Measurements from ENCODE around the gene WRAP73. TPM values are rescaled to one million over a fixed set of nuclear protein-coding genes. Genes with fewer than 3 reads are reported as not detected.

WRAP73 gene
- total RNA-seq, 2 donors from 2014 or later, result 39.9 TPM

DNA sequence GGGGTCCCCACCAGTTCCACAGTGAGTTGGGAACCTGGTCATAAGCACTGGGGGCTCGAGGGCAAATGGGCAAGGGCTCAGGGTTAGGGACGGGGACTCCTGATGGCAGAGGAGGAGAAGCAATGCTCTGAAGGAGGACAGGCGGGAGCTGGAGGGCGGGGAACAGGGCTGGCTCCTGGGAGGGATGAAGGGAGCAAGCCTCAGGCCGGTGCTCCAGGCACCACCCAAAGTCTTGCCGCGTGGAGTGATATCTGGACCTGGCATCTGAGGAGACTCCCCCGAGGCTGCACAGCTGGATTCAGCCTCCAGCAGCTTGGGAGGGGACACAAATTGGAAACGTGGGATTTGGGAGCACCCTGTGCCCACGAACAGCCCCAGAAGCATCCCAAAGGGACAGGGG lies 49.5 kb downstream of the WRAP73 start:
- ATAC-seq (replicated peaks in 1 of 2), result no peak
- H3K4me3 Mint-ChIP-seq, result no peak overlapping the region
- H3K27me3 Mint-ChIP-seq (ENCODE audit: low read depth), result no peaks in the 10 kb centered on the region

DNA sequence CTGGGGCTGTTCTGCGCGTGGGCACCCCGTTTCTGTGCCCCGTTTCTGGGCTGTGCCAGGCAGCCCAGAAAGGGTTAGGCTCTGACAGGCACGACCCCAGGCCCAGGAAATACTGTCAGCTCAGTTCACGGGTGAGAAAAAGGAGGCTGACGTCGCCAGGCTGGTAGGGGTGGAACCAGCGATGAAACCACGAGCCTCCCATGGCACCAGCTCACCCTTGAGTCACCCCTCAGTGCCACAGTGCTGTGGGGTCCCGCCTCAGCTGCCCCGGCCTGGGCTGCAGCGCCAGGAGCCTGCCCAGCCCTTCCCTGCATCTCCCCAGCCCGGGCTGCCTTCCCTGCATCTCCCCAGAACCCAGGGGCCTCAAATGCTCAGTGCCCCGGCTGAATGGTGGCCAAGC lies 50.1 kb downstream of the WRAP73 start:
- H3K4me1 Mint-ChIP-seq (ENCODE audit: low read depth), result peaks cover 21% of the 10 kb centered on the region
- ATAC-seq (replicated peaks in 1 of 2) (no peak), DNase-seq (no peak)
- no peak overlapping the region for H3K4me3 Mint-ChIP-seq
- H3K9me3 Mint-ChIP-seq, result no peaks in the 10 kb centered on the region
- no peaks in the 10 kb centered on the region for H3K27me3 Mint-ChIP-seq (ENCODE audit: low read depth)
- H3K36me3 Mint-ChIP-seq (ENCODE audit: insufficient read depth in 2 of 2), result no peaks in the 10 kb centered on the region
- H3K27ac Mint-ChIP-seq, result no peak overlapping the region

More for the DNA sequence above, 49.5 kb downstream of the WRAP73 start:
- Mint-ChIP-seq H3K4me1 (ENCODE audit: low read depth) (peaks cover 21% of the 10 kb centered on the region), H3K36me3 (ENCODE audit: insufficient read depth in 2 of 2) (no peaks in the 10 kb centered on the region), H3K27ac (no peak overlapping the region), H3K9me3 (no peaks in the 10 kb centered on the region)
- no peak for DNase-seq

GRCh38 chr1:3599286-3599811 lies 50.6 kb downstream of the WRAP73 start:
- no peak overlapping the region for H3K4me3 Mint-ChIP-seq
- DNase-seq (no peak), ATAC-seq (replicated peaks in 1 of 2) (no peak)
- H3K4me1 Mint-ChIP-seq (ENCODE audit: low read depth), result peaks cover 21% of the 10 kb centered on the region
- H3K27me3 Mint-ChIP-seq (ENCODE audit: low read depth), result no peaks in the 10 kb centered on the region
- no peaks in the 10 kb centered on the region for H3K9me3 Mint-ChIP-seq
- no peaks in the 10 kb centered on the region for H3K36me3 Mint-ChIP-seq (ENCODE audit: insufficient read depth in 2 of 2)
- H3K27ac Mint-ChIP-seq, result no peak overlapping the region

- Mint-ChIP-seq H3K27me3 (ENCODE audit: low read depth) (no peaks in the 10 kb centered on the region), H3K9me3 (no peaks in the 10 kb centered on the region), H3K4me1 (ENCODE audit: low read depth) (peaks cover 21% of the 10 kb centered on the region), H3K27ac (no peak overlapping the region), H3K36me3 (ENCODE audit: insufficient read depth in 2 of 2) (no peaks in the 10 kb centered on the region), H3K4me3 (no peak overlapping the region)
- no peak for DNase-seq
- ATAC-seq (replicated peaks in 1 of 2), result no peak
These were observed 51.2 kb downstream of the WRAP73 start for GRCh38 chr1:3598522-3599285.

GRCh38 chr1:3598051-3598491 lies 51.8 kb downstream of the WRAP73 start:
- DNase-seq, result no peak
- Mint-ChIP-seq H3K9me3 (no peaks in the 10 kb centered on the region), H3K36me3 (ENCODE audit: insufficient read depth in 2 of 2) (no peaks in the 10 kb centered on the region), H3K27ac (no peak overlapping the region), H3K4me3 (no peak overlapping the region), H3K4me1 (ENCODE audit: low read depth) (peaks cover 21% of the 10 kb centered on the region), H3K27me3 (ENCODE audit: low read depth) (no peaks in the 10 kb centered on the region)
- no peak for ATAC-seq (replicated peaks in 1 of 2)

DNA sequence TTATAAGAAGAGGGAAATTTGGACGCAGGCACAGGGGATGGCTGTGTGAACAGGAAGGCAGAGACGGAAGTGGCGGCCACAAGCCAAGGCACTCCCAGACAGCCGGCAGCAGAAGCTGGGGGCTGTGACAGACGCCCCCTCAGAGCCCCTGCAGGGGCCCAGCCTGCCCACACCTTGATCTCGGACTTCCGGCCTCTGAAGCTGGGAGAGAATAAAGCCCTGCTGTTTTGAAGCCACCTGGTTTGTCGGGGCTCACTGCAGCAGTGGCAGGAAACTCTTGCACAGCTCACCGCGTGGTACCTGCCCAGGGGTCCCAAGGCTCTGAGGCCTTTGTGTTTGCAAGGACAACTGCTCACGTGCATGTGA lies 52.3 kb downstream of the WRAP73 start:
- Mint-ChIP-seq H3K27ac (no peak overlapping the region), H3K36me3 (ENCODE audit: insufficient read depth in 2 of 2) (no peaks in the 10 kb centered on the region), H3K4me3 (peak overlapping the region; percentile 21 to 38), H3K27me3 (ENCODE audit: low read depth) (no peaks in the 10 kb centered on the region), H3K4me1 (ENCODE audit: low read depth) (peaks cover 21% of the 10 kb centered on the region), H3K9me3 (no peaks in the 10 kb centered on the region)
- ATAC-seq (replicated peaks in 1 of 2) (peak; percentile 28 to 32), DNase-seq (no peak)

GRCh38 chr1:3596663-3597598 lies 53.0 kb downstream of the WRAP73 start:
- H3K27me3 Mint-ChIP-seq (ENCODE audit: low read depth), result no peaks in the 10 kb centered on the region
- peak; percentile 9 to 25 for ATAC-seq (replicated peaks in 1 of 2)
- no peaks in the 10 kb centered on the region for H3K9me3 Mint-ChIP-seq
- peak overlapping the region; percentile 21 to 38 for H3K4me3 Mint-ChIP-seq
- DNase-seq, result no peak
- no peaks in the 10 kb centered on the region for H3K36me3 Mint-ChIP-seq (ENCODE audit: insufficient read depth in 2 of 2)
- no peak overlapping the region for H3K27ac Mint-ChIP-seq
- peaks cover 21% of the 10 kb centered on the region for H3K4me1 Mint-ChIP-seq (ENCODE audit: low read depth)

DNA sequence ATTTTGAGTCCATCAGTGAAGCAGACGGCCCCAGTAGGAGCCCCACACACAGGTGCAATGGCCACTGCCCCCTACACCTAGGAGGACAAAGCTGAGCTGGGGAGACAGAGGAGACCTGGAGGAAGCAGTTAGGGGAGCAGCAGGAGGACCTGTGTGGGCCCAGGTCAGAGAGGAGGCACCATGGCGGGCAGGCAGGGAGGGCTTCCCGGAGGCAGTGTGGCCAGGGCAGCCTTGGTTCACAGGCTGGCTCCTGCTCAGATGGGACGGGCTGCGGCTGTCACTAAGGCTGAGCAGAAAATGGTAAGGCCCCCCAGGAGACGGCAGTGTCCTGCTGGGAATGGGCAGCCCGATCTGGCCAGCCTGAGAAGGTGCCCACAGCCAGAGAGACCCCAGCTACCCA lies 54.0 kb downstream of the WRAP73 start:
- ATAC-seq (replicated peaks in 1 of 2) (no peak), DNase-seq (no peak)
- H3K27me3 Mint-ChIP-seq (ENCODE audit: low read depth), result no peaks in the 10 kb centered on the region
- no peaks in the 10 kb centered on the region for H3K9me3 Mint-ChIP-seq
- no peak overlapping the region for H3K27ac Mint-ChIP-seq
- H3K36me3 Mint-ChIP-seq (ENCODE audit: insufficient read depth in 2 of 2), result no peaks in the 10 kb centered on the region
- H3K4me3 Mint-ChIP-seq, result no peak overlapping the region
- peaks cover 21% of the 10 kb centered on the region for H3K4me1 Mint-ChIP-seq (ENCODE audit: low read depth)

GRCh38 chr1:3594706-3595377 lies 55.1 kb downstream of the WRAP73 start:
- DNase-seq (no peak), ATAC-seq (replicated peaks in 1 of 2) (no peak)
- no peaks in the 10 kb centered on the region for H3K9me3 Mint-ChIP-seq
- H3K27me3 Mint-ChIP-seq (ENCODE audit: low read depth), result no peaks in the 10 kb centered on the region
- no peaks in the 10 kb centered on the region for H3K36me3 Mint-ChIP-seq (ENCODE audit: insufficient read depth in 2 of 2)
- H3K27ac Mint-ChIP-seq, result no peak overlapping the region
- peaks cover 21% of the 10 kb centered on the region for H3K4me1 Mint-ChIP-seq (ENCODE audit: low read depth)
- no peak overlapping the region for H3K4me3 Mint-ChIP-seq

DNA sequence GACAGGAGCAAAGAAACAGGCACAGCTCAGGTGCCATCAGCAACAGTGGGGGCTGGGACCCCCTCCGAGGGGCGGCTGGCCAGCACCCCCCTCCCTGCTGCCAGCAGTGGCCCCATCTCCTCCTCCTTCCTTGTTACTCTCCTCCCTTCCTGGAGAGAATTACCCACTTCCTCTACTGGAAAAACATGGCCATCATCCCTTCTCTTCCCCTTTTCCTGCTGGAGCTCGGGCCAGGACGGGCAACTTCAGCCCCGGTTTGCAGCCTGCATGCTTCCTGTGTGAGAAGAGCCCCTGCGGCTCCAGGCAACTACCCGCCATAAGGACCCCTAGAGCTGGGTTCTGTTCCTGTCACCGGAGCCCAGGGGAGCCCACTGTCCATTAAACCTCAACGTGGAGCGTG lies 56.2 kb downstream of the WRAP73 start:
- no peak overlapping the region for H3K27ac Mint-ChIP-seq
- H3K4me1 Mint-ChIP-seq (ENCODE audit: low read depth), result peaks cover 17% of the 10 kb centered on the region
- ATAC-seq (replicated peaks in 1 of 2) (no peak), DNase-seq (no peak)
- no peak overlapping the region for H3K4me3 Mint-ChIP-seq
- H3K9me3 Mint-ChIP-seq, result no peaks in the 10 kb centered on the region
- H3K27me3 Mint-ChIP-seq (ENCODE audit: low read depth), result no peaks in the 10 kb centered on the region
- no peaks in the 10 kb centered on the region for H3K36me3 Mint-ChIP-seq (ENCODE audit: insufficient read depth in 2 of 2)

DNA sequence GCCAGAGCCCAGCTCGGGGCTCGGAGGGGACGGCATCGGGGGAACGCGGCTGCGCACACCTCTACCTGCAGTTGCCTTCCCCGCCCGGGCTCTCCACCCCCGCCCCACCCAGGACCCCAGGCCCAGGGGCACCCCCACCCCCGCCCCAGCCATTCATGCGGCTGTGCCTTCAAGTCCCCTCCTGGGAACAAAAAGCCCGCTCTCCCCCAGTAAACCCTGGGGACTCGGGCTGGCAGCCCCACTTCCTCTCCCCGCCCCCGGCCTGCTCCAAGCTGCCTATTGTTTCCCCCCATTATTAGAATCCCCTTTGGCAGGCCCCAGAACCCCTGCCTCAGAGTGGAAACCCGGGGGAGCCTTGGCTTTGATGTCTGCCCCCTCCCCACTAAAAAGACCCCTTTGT lies 56.6 kb downstream of the WRAP73 start:
- H3K27me3 Mint-ChIP-seq (ENCODE audit: low read depth), result no peaks in the 10 kb centered on the region
- no peaks in the 10 kb centered on the region for H3K9me3 Mint-ChIP-seq
- no peak overlapping the region for H3K4me3 Mint-ChIP-seq
- no peak for ATAC-seq (replicated peaks in 1 of 2)
- no peak for DNase-seq
- no peak overlapping the region for H3K27ac Mint-ChIP-seq
- H3K36me3 Mint-ChIP-seq (ENCODE audit: insufficient read depth in 2 of 2), result no peaks in the 10 kb centered on the region
- H3K4me1 Mint-ChIP-seq (ENCODE audit: low read depth), result peaks cover 16% of the 10 kb centered on the region

DNA sequence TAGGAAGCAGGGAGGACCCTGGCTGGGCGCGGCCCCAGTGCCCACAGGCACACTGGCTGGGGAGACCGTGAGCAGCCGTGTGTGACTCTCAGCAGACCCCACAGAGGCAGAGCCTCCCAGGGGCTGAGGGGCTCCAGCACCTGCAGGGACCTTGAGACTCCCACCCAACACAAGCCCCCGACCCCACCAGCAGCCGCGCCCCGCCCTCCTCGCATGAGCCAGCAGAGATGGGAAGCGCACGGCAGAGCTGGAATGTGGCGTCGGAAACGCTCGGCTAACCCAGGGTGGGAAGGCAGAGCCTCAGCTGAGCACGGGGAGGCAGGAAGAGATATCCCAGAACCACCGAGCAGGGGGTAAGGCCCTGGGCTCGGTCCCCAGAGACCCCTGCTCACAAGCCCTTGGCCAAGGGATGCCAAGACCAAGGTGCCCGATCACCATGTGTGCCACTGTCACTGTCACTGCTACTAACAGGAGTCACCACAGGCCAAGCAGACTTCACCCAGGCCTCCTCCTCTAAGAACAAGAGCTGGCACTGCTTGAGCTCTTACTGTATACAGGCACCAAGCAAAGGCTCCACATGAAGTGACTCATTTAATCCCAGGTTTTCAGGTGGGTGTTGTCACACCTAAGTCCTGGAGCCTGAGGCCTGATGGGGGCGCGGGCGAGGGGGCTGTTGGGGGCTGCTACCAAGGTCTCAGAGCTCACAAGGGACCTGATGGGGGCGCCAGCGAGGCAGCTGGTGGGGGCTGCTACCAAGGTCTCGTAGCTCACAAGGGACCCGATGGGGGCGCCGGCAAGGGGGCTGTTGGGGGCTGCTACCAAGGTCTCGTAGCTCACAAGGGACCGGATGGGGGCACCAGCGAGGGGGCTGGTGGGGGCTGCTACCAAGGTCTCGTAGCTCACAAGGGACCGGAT lies 58.7 kb downstream of the WRAP73 start:
- ATAC-seq (replicated peaks in 1 of 2), result no peak
- no peak for DNase-seq
- H3K36me3 Mint-ChIP-seq (ENCODE audit: insufficient read depth in 2 of 2), result no peaks in the 10 kb centered on the region
- no peaks in the 10 kb centered on the region for H3K27me3 Mint-ChIP-seq (ENCODE audit: low read depth)
- no peaks in the 10 kb centered on the region for H3K9me3 Mint-ChIP-seq
- H3K4me3 Mint-ChIP-seq, result no peak overlapping the region
- no peaks in the 10 kb centered on the region for H3K4me1 Mint-ChIP-seq (ENCODE audit: low read depth)
- H3K27ac Mint-ChIP-seq, result no peak overlapping the region

Measured in activated T-cell treated with anti-CD3 and anti-CD28 coated beads, Interleukin-2, amount 50 U/mL, for 72 hours (primary cell).